CMK (cell line): ENCODE data around the gene CYP17A1.

ENCODE experiments used
- DNase-seq: peaks from one replicate; pipeline ENCODE4 v3.0.0-alpha.2; 2010; ENCODE audit warnings: low read depth

Gene CYP17A1

DNA sequence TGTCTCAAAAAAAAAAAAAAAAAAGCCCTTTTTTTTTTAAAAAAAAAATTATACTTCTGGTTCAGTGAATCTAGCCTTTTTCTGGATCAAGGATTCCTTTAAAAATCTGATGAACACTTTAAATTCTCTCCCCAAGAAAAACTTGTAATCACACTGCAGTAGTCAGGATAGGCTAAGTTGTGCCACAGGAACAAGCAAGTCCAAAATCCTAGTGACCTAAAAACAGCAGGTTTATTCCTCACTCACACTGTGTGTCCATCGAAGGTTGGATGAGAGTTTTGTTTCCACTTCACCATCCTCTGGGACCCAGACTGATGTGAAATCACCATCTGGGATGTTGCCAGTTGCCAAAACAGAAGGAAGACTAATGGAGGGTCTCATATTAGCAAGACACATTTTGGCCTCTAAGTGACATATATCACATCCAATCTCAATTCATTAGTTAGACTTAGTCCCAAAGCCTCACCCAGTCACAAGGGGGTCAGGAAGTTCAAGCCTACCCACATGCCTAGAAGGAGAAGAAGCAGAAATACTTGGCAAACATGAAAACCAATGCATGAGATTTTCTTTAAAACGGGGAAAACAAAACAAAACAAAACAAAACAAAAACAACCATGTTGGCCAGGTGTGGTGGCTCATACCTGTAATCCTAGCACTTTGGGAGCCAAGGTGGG is 32.7 kb downstream of the CYP17A1 start:
- no peak for DNase-seq

GRCh38 chr10:102802920-102803534 is 34.2 kb downstream of the CYP17A1 start:
- no peak for DNase-seq

DNA sequence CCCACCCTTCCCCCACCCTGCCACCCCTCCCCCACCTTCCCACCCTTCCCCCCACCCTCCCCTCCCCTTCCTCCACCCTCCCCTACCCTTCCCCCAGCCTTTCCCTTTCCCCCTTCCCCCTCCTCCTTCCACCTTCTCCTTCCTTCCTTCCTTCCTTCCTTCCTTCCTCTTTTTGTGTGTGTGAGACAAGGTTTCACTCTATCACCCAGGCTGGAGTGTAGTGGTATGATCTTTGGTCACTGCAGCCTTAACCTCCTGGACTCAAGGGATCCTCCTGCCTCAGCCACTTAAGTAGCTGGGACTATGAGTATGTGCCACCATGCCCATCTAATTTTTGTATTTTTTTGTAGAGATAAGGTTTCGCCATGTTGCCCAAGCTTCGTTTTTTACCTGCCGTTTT is 35.2 kb downstream of the CYP17A1 start:
- no peak for DNase-seq

DNA sequence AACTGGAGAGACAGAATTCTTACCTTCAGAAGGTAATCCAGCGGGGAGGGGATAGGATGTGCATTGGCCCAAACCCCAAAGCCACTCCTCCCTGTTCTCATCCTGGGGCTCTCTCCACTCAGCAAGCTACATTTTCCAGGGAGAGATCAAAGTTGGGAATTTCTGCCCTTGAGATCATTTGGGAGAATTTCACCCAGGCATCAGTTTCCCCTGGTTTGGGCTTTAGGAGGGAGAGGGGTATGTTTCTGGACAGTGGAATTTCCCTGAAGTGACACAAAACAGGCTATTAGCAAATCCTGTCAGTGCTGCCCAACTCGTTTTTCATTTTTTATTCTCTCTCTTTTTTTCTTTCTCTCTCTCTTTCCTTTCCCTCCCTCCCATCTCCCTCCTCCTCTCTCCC is 35.7 kb downstream of the CYP17A1 start:
- no peak for DNase-seq

GRCh38 chr10:102800611-102801335 is 36.4 kb downstream of the CYP17A1 start:
- DNase-seq = no peak

DNA sequence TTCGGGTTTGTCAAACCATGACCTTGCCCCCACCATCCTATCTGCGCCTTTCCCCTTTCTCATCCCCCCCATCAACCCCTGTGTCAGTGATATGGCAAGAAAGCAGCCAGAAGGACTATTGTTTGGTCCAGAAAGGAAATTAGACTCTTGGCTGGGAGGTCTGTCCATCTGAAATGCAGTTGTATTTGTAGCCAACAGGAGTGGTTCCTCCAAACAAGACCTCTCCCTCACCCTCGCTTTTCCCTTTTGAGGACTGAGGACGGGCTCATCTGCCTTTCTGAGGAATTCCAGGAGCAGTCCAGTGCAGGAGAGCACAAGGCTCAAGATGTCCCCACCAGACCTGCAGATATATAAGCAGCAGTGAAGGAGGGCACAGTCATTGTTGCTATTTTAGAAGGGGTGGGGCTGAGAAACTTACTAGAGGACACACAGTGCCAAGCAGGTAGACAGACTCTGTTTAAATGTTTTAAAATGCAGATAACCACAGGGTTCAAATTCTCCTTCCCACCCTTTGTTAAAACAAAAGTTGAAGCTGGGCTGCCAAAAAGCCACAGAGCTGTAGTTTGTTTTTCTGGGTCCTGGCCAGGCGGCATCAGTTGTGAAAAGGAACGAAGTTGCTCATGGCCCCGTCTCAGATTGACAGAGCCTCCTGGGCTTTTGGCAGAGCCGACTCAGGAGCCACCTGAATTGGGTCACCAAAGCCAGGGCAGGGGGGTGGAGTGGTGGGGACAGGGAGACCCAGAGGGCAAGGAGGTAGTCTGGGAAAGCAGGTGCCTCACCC is 37.3 kb downstream of the CYP17A1 start:
- DNase-seq = no peak

DNA sequence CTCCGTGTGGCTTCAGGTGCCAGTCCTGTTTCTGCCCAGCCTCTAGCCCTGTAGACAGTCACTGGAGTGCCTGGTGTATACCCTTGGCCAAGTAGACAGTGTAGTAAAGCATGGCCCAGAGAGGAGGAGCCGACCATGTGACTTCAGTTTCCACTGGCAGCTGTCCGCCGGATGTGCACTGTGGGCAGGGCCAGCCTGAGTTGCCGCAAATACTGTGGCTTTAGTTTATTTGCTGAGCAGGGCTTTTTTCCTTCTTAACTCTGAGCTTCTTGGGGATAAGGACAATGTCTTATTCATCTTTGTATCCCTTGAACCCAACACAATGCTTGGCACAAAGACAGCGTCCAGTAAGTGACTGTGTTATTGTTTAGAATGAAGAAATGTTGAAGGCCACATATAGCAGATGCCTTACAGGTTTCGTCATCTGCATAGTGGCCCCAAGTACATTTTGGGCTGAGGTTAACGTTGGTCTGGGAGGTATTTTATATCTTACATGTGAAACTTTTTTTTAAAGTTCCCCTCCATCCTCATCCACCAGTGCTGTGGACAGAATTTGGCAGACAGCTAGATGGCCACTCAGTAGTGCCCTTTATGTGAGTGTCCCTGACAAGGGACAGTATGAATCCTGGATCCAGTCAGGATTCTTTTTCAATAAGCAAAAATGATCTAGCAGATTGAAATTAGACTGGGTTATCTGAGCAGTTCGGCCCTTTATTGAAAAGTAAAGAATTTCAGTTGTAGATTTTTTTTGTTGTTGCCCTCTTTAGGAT is 40.6 kb downstream of the CYP17A1 start:
- peak; percentile 56 for DNase-seq

DNA sequence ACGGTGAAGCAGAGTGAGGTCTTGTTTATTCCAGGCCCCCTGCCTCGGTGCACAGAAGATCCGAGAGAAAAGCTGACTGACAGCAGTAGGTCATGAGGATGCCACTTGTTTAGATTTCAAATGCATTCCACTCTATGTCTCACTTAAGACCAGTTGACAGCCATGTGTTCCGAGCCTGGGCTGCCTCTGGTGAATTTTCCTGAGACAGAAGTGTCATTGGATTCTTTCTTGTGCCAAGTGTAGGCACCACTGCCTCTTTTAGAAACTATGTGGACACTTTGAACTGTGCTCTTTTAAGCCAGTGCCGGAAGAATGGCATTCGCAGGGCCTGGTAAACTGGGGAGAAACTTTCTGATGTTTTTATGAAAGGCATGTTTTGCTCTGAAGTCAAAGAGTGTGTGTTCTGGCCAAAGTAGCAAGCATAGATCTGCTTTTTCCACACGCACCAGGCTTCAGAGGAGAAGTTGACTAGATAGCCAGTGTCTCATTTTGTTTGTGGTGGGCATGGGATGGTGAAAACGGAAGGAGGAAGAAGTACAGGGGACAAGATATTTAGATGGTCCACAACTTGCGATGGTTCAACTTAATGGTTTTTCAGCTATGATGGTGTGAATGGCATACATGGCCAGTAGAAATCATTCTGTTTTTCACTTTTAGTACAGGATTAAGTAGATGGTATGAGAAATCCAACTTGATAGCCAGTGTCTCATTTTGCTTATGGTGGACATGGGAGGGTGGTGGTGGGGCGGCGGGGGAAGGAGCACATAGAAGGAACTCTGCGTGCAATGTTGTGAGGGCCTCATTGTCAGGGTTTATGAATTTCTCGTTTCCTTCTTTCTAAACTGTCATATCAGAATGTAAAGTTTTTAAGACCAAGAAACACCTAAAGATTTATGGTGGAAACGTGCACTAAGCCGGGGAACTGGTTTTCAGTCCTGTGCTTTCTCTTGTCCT is 41.5 kb downstream of the CYP17A1 start:
- peak; percentile 32 for DNase-seq

DNA sequence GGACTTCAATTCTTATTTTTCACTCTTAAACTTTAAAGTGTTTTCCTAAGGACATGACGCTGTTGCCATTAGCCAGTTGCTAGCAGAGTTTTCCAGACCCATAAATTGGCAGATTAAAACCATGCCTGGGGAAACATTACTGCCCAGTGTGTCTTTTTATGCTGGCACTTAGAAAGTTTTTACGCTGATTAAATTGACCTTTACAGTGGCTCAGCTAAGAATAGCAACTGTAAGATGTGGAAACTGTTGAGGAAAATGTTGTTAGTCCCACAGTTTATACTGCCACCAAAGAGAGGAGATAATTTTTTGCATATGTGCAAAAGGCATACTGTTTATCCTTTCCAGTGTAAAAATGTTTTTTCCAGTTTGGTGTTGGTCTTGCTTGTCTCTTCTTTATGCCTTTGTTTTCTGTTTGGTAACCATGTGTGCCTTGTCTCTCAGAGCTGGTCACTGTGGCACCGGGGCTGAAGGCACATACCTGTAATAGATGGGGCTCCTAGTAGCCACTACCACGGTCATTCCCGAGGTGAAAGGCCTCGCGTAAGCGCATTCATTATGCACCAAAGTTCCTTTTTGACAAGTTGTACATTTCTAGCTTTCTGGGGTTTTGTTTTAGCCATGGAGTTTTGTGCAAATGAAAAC is 45.3 kb downstream of the CYP17A1 start:
- DNase-seq = no peak

- no peak for DNase-seq
These were observed 51.4 kb downstream of the CYP17A1 start for GRCh38 chr10:102785818-102786217.

- DNase-seq = no peak
These were observed 53.6 kb downstream of the CYP17A1 start for GRCh38 chr10:102783568-102783967.

DNA sequence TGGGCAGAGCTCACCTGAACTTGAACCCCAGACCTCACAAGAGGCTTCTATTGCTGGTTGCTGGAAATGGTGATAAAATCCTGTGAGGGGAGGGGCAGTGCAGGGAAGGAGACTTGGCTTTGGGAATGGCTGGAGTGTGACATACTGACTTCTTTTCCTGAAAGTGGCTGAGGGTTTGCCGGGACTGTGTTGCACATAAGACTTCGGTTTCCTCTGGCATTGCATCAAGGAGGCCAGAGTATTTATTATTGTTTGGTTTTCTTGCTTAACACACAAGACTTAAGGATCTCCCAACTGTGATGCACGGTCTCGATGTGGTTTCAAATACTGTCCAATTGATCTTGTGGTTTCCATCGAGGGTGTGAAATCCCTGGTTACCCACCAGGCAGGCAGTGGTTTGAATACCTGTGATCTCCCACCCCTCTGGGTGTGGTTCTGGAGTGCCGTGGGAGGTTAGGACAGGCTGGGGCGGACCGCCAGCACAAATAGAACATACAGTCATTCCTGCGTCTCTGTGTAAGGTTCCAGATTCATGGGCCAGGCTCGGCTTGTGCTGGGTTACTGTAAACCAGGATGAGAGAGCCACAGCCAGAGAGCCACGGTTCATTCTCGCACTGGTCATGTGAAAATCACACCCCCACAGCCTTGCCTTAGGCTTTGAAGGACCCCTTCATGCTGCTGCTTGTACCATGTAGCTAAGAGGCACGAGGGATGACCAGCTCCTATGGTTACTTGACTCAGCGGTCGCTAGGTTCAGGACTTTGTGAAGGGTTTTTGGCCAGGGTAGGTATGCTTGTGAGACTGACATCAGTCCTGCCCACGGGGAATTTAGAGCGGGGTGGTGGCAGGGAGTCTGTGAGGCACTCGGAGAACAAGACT is 54.3 kb downstream of the CYP17A1 start:
- DNase-seq = no peak

DNA sequence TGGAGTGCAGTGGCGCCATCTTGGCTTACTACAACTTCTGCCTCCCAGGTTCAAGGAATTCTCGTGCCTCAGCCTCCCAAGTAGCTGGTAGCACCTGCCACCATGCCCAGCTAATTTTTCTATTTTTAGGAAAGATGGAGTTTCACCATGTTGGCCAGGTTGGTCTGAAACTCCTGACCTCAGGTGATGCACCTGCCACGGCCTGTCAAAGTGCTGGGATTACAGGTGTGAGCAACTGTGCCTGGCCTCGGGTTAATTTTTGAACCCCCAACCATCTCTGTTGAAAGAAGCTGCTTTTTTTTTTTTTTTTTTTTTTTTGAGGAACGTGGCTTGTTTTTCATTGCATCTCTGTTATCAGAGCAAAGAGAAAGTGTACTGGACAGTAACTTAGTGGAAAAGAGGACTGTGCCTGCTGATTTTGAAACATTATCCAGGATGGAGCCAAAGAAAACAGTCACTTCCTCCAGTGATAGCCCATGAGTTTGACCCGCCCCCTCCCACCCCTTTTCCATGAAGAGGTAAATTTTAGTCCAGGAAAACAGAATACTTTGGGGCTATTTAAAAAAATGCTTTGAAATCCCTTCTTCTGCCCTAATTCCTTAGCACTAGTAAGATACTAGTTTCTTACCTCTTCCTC is 55.2 kb downstream of the CYP17A1 start:
- DNase-seq = no peak

- DNase-seq = peak; percentile 68
These were observed 55.9 kb downstream of the CYP17A1 start for GRCh38 chr10:102781090-102781920.
